Ovary (tissue), 9 donors: ENCODE results near the gene SLC51B. TPM values are rescaled to one million over a fixed set of nuclear protein-coding genes. Genes with fewer than 3 reads are reported as not detected.

Experiments used
- DNase-seq, 5 donors: peaks; one replicate each; pipeline ENCODE4 v3.0.0-alpha.2; 2019 to 2020
- H3K27ac ChIP-seq, 2 donors: fragments of 200-600 bp; one replicate each; pipeline versions ENCODE4 v1.5.1 to v1.8.0; 2019 to 2022
- H3K27me3 ChIP-seq: fragments of 200-600 bp; one replicate; pipeline ENCODE4 v1.8.0; 2022
- H3K36me3 ChIP-seq: fragments of 200-600 bp; sonication (generic); one replicate; pipeline ENCODE4 v1.5.1; 2019
- H3K4me1 ChIP-seq: one replicate; pipeline ENCODE4 v1.8.1; 2013; ENCODE audit warnings: mild to moderate bottlenecking, moderate library complexity; ENCODE audit not compliant: insufficient read depth
- H3K4me3 ChIP-seq: fragments of 200-600 bp; sonication (generic); one replicate; pipeline ENCODE4 v1.5.1; 2017
- H3K9me3 ChIP-seq, 2 donors: fragments of 200-600 bp in 1 of 2; sonication (generic) in 1 of 2; one replicate each; pipeline versions ENCODE4 v1.5.1 to v1.8.1; 2013 to 2019; ENCODE audit warnings: mild to moderate bottlenecking in 1 of 2, moderate library complexity in 1 of 2
- CTCF ChIP-seq, 3 donors: fragments of 450-650 bp in 2 of 3; fragments of 200-600 bp in 1 of 3; IDR thresholded peaks; one replicate each; pipeline versions ENCODE4 v1.5.1 to v1.8.0; 2016 to 2022; ENCODE audit warnings: antibody characterized with exemption in 3 of 3, mild to moderate bottlenecking in 1 of 3
- EP300 ChIP-seq: sonication (generic); formaldehyde crosslinking; IDR thresholded peaks from one replicate; pipeline ENCODE4 v1.6.1; 2017; ENCODE audit warnings: antibody characterized with exemption
- POLR2A ChIP-seq: fragments of 450-650 bp; IDR thresholded peaks from one replicate; pipeline ENCODE4 v1.6.1; 2017; ENCODE audit warnings: antibody characterized with exemption, mild to moderate bottlenecking, moderate library complexity
- WGBS, 3 donors: extraction: QIAGEN DNeasy Blood & Tissue Kit in 1 of 3; methylation state at CpG; one replicate each; pipeline versions ENCODE4 v1.1.5 to v1.1.7; 2013 to 2017; 5-methylcytosine and 5-hydroxymethylcytosine counted together
- intact Hi-C, 4 donors: fragments of 100-400 bp; cut with DNase I; formaldehyde crosslinking; loops; one replicate each; pipeline versions ENCODE4 v1.11.0 to v1.15.1; 2022 to 2023
- polyA plus RNA-seq, 2 donors: library from polyadenylated mRNA; stranded (reverse); fragments of 200-250 nt in 1 of 2; fragments of 350-450 nt in 1 of 2; fragmentation: Illumina TruSeq in 1 of 2; extraction: RNeasy Lipid Tissue Mini Kit (QIAGEN cat#74804) in 1 of 2; gene quantifications; one replicate each; pipeline ENCODE4 v1.2.3, GENCODE V29; 2013 to 2014
- total RNA-seq, 7 donors: library from RNA; depleted of rRNA in 2 of 7; stranded (reverse); fragments of >200 nt in 2 of 7; fragmentation: NEBNext Ultra II Directional in 3 of 7; extraction: Animal tissue kit (Norgen Biotek cat#: 25700) in 3 of 7; gene quantifications; one replicate each; pipeline versions ENCODE4 v1.1.0 to v1.2.4, GENCODE V29; 2016 to 2023
- donor health status: DM: no; HTN: no; CAD: no; lungs with moderate emphysema.
- donor health status: DM: no; HTN: no; CAD: no.
- donor health status: Bipolar disorder and iron deficiency.
- donor health status: DM: yes; HTN: yes; CAD: no.
- donor health status: DM: no; HTN: no; CAD: no.
- donor health status: DM: yes; HTN: yes; CAD: no.

The SLC51B gene
- total and polyA plus RNA-seq, 9 donors, result 0.22 to 0.31 (median 0.27) TPM; not detected in 6

GRCh38 chr15:65087411-65087810, 42.2 kb downstream of the SLC51B start:
- H3K4me1 ChIP-seq, result peaks cover 14% of the 10 kb centered on the region
- intact Hi-C loops, result loop anchor here in 3 of 4 donors (5.0 to 10.0 kb wide), 2 partner anchors 35 to 53 kb away; no protein-coding TSS in a partner anchor

GRCh38 chr15:65087873-65088642, 42.9 kb downstream of the SLC51B start:
- H3K27ac ChIP-seq, result peak overlapping the region in 1 of 2 donors; percentile 29
- intact Hi-C loops, result loop anchor here in 3 of 4 donors (5.0 to 10.0 kb wide), 2 partner anchors 36 to 53 kb away; no protein-coding TSS in a partner anchor
- H3K4me3 ChIP-seq, result no peak overlapping the region
- H3K27me3 ChIP-seq, result no peaks in the 10 kb centered on the region
- TF ChIP-seq CTCF (IDR thresholded peaks at IDR 0.05) (no peak), EP300 (peak; percentile 11), POLR2A (no peak)
- H3K4me1 ChIP-seq, result peaks cover 12% of the 10 kb centered on the region
- 59 to 78% (median 72%) methylated on average over 13 of the region's 13 CpGs for WGBS, 3 donors
- no peaks in the 10 kb centered on the region for H3K36me3 ChIP-seq
- peak in 2 of 5 donors; percentile 28 to 56 for DNase-seq
- no peaks in the 10 kb centered on the region for H3K9me3 ChIP-seq

More at GRCh38 chr15:65087411-65087810, 42.2 kb downstream of the SLC51B start:
- peak overlapping the region in 1 of 2 donors; percentile 52 for H3K27ac ChIP-seq
- no peaks in the 10 kb centered on the region for H3K27me3 ChIP-seq
- H3K36me3 ChIP-seq, result no peaks in the 10 kb centered on the region
- no peak for DNase-seq
- 73 to 85% (median 82%) methylated on average over 3 of the region's 3 CpGs for WGBS, 3 donors
- TF ChIP-seq CTCF (IDR thresholded peaks at IDR 0.05) (no peak), POLR2A (no peak), EP300 (no peak)
- no peak overlapping the region for H3K4me3 ChIP-seq
- no peaks in the 10 kb centered on the region for H3K9me3 ChIP-seq

GRCh38 chr15:65088643-65089021, 43.4 kb downstream of the SLC51B start:
- Histone ChIP-seq H3K9me3 (no peaks in the 10 kb centered on the region), H3K4me3 (no peak overlapping the region), H3K36me3 (no peaks in the 10 kb centered on the region), H3K27ac (peak overlapping the region in 1 of 2 donors; percentile 29), H3K4me1 (peaks cover 12% of the 10 kb centered on the region), H3K27me3 (no peaks in the 10 kb centered on the region)
- intact Hi-C loops, result loop anchor here in 3 of 4 donors (5.0 to 10.0 kb wide), 2 partner anchors 36 to 54 kb away; no protein-coding TSS in a partner anchor
- DNase-seq, result no peak
- WGBS, 3 donors, result 70 to 78% (median 71%) methylated on average over 6 of the region's 6 CpGs
- TF ChIP-seq EP300, result no peak
- TF ChIP-seq POLR2A, result no peak
- TF ChIP-seq CTCF (IDR thresholded peaks at IDR 0.05), result no peak

- Histone ChIP-seq H3K27ac (peak overlapping the region in 1 of 2 donors; percentile 29), H3K9me3 (no peaks in the 10 kb centered on the region), H3K36me3 (no peaks in the 10 kb centered on the region), H3K4me1 (peaks cover 12% of the 10 kb centered on the region), H3K27me3 (no peaks in the 10 kb centered on the region), H3K4me3 (no peak overlapping the region)
- DNase-seq, result peak; percentile 68 to 85 (median 70)
- TF ChIP-seq CTCF (IDR thresholded peaks at IDR 0.05) (no peak), POLR2A (no peak), EP300 (no peak)
- intact Hi-C loops, result loop anchor here in 3 of 4 donors (5.0 to 10.0 kb wide), 2 partner anchors 37 to 55 kb away; no protein-coding TSS in a partner anchor
- WGBS, 3 donors, result 29 to 38% (median 33%) methylated on average over 5 of the region's 5 CpGs
These were observed 44.1 kb downstream of the SLC51B start for GRCh38 chr15:65089206-65089824.
